ENCODE results near the gene CYP26C1.
"Not testable (repeated sequence)": the region's sequence is repeated elsewhere in the genome, so short reads cannot be mapped to it uniquely, and the experiment has no call there.

CYP26C1 gene

GRCh38 chr10:93079663-93080349 is 19.2 kb downstream of the CYP26C1 start:
- no peak for ATAC-seq

- ATAC-seq, result peak; percentile 40 to 53
These were observed 19.9 kb downstream of the CYP26C1 start for GRCh38 chr10:93080350-93081046.

- no peak for ATAC-seq
These were observed 20.7 kb downstream of the CYP26C1 start for GRCh38 chr10:93081318-93081717.

- ATAC-seq, result no peak
These were observed 21.2 kb downstream of the CYP26C1 start for GRCh38 chr10:93081834-93082233.

GRCh38 chr10:93083743-93084539 is 23.3 kb downstream of the CYP26C1 start:
- ATAC-seq, result no peak

- ATAC-seq, result no peak
These were observed 24.8 kb downstream of the CYP26C1 start for GRCh38 chr10:93085272-93085859.

- no peak for ATAC-seq
These were observed 25.7 kb downstream of the CYP26C1 start for GRCh38 chr10:93086289-93086688.

GRCh38 chr10:93087846-93088245 is 27.2 kb downstream of the CYP26C1 start:
- no peak for ATAC-seq

GRCh38 chr10:93088466-93088865 is 27.9 kb downstream of the CYP26C1 start:
- ATAC-seq, result no peak

- ATAC-seq, result no peak
These were observed 30.0 kb downstream of the CYP26C1 start for GRCh38 chr10:93090619-93091018.

GRCh38 chr10:93091960-93092359 is 31.4 kb downstream of the CYP26C1 start:
- no peak for ATAC-seq

- ATAC-seq, result no peak
These were observed 34.6 kb downstream of the CYP26C1 start for GRCh38 chr10:93095225-93095624.

GRCh38 chr10:93096901-93097300 is 36.3 kb downstream of the CYP26C1 start:
- ATAC-seq, result no peak

- ATAC-seq, result no peak
These were observed 36.8 kb downstream of the CYP26C1 start for GRCh38 chr10:93097386-93097785.

GRCh38 chr10:93098816-93099215 is 38.2 kb downstream of the CYP26C1 start:
- ATAC-seq, result no peak

GRCh38 chr10:93099670-93100069 is 39.1 kb downstream of the CYP26C1 start:
- ATAC-seq, result no peak

GRCh38 chr10:93101148-93101547 is 40.5 kb downstream of the CYP26C1 start:
- not testable (repeated sequence) for ATAC-seq

- no peak for ATAC-seq
These were observed 43.4 kb downstream of the CYP26C1 start for GRCh38 chr10:93103953-93104352.

- no peak for ATAC-seq
These were observed 46.1 kb downstream of the CYP26C1 start for GRCh38 chr10:93106631-93107072.

GRCh38 chr10:93110472-93111146 is 50.0 kb downstream of the CYP26C1 start:
- no peak for ATAC-seq

- ATAC-seq, result no peak
These were observed 52.4 kb downstream of the CYP26C1 start for GRCh38 chr10:93113042-93113441.

- peak; percentile 74 to 76 for ATAC-seq
These were observed 55.2 kb downstream of the CYP26C1 start for GRCh38 chr10:93115661-93116383.

Measured in activated CD4-positive, CD25-positive, alpha-beta regulatory T cell treated with anti-CD3 and anti-CD28 coated beads, Interleukin-2, amount 50 U/mL, for 24 hours (primary cell).